Tibial artery (tissue), 4 donors: ENCODE data around the gene HNRNPA1.
A peak's percentile ranks its signal among the peaks of the same experiment; 100 is the strongest.
"Not testable (repeated sequence)": the region's sequence is repeated elsewhere in the genome, so short reads cannot be mapped to it uniquely, and the experiment has no call there.

Source experiments
- DNase-seq, 2 donors: peaks; one replicate each; pipeline ENCODE4 v3.0.0-alpha.2; 2019
- H3K27ac ChIP-seq, 2 donors: fragments of 200-600 bp; sonication (generic) in 1 of 2; 1 replicate in 1 of 2; 2 replicates in 1 of 2; pipeline ENCODE4 v1.5.1; 2018 to 2019; ENCODE audit warnings: mild to moderate bottlenecking in 1 of 2
- H3K27me3 ChIP-seq, 2 donors: fragments of 200-600 bp; sonication (generic) in 1 of 2; one replicate each; pipeline versions ENCODE4 v1.5.1 to v1.6.0; 2016 to 2019
- H3K36me3 ChIP-seq, 3 donors: fragments of 200-600 bp; sonication (generic) in 2 of 3; one replicate each; pipeline ENCODE4 v1.5.1; 2016 to 2019; ENCODE audit warnings: mild to moderate bottlenecking in 2 of 3
- H3K4me1 ChIP-seq, 4 donors: fragments of 200-600 bp; sonication (generic) in 2 of 4; 1 replicate in 3 of 4; 2 replicates in 1 of 4; pipeline ENCODE4 v1.5.1; 2016 to 2019
- H3K4me3 ChIP-seq, 2 donors: fragments of 200-600 bp; sonication (generic) in 1 of 2; 1 replicate in 1 of 2; 2 replicates in 1 of 2; pipeline ENCODE4 v1.5.1; 2018 to 2019; ENCODE audit warnings: mild to moderate bottlenecking in 2 of 2
- H3K9me3 ChIP-seq, 3 donors: fragments of 200-600 bp; sonication (generic) in 1 of 3; one replicate each; pipeline ENCODE4 v1.5.1; 2016 to 2019
- intact Hi-C: fragments of 100-400 bp; cut with DNase I; formaldehyde crosslinking; loops from one replicate; pipeline ENCODE4 v1.15.0; 2023; ENCODE audit warnings: low total_unique reads
- TF ChIP-seq, protein P1 (sequence below), 2 experiments: fragments of 200-600 bp in 1 of 2; fragments of 450-650 bp in 1 of 2; IDR thresholded peaks; one replicate each; pipeline ENCODE4 v1.5.1; 2017 to 2019; ENCODE audit warnings: antibody characterized with exemption in 2 of 2, mild to moderate bottlenecking in 1 of 2, moderate library complexity in 1 of 2

HNRNPA1 gene

GRCh38 chr12:54304187-54304810 is 23.8 kb downstream of the HNRNPA1 start:
- TF ChIP-seq, protein P1, sequence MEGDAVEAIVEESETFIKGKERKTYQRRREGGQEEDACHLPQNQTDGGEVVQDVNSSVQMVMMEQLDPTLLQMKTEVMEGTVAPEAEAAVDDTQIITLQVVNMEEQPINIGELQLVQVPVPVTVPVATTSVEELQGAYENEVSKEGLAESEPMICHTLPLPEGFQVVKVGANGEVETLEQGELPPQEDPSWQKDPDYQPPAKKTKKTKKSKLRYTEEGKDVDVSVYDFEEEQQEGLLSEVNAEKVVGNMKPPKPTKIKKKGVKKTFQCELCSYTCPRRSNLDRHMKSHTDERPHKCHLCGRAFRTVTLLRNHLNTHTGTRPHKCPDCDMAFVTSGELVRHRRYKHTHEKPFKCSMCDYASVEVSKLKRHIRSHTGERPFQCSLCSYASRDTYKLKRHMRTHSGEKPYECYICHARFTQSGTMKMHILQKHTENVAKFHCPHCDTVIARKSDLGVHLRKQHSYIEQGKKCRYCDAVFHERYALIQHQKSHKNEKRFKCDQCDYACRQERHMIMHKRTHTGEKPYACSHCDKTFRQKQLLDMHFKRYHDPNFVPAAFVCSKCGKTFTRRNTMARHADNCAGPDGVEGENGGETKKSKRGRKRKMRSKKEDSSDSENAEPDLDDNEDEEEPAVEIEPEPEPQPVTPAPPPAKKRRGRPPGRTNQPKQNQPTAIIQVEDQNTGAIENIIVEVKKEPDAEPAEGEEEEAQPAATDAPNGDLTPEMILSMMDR (IDR thresholded peaks at IDR 0.05), result no peak
- intact Hi-C loops, result no loop called here
- Histone ChIP-seq H3K36me3 (no peaks in the 10 kb centered on the region), H3K27me3 (peaks cover 0 to 16% of the 10 kb centered on the region in 2 donors), H3K4me3 (no peak overlapping the region), H3K4me1 (peaks cover 0 to 19% (median 14%) of the 10 kb centered on the region in 4 donors), H3K9me3 (no peaks in the 10 kb centered on the region), H3K27ac (no peak overlapping the region)
- peak; percentile 79 to 85 for DNase-seq

DNA sequence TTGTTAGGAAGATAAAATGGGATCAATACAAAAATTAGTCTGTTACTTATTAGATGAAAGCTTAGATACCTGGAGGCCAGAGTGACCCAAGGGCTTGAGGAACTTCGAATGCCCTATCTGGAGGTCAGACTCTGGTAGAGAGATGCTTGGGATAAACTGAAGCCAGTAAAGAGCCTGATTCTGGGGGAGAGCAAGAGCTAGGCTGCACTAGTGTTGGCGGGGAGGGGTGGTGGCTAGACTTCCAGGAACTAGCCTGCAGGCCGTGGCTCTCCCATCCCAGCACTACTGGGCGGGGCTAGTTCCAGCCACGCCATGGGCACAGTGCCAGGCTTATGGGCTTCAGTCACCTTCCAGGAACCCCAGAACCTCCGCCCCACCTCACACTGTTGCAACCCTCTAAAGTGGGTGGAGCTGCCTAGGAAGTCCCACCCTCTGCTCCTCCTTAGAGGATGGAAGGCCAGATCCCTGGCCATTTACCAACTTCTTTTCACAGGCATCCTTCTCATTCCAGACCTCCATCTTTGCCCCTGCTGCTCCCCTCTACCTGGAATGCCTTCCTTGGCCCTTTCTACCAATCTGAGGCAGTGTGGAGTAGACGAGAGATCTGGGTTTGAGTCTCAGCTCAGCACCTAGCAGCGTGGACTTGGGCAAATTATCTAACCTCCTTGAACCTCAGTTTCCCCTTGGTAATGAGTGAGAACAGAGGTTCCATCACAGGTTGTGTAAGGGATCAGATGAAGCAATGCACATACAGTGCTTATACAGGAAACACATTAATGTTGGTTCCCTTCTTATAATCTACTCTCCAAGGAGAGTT is 26.6 kb downstream of the HNRNPA1 start:
- no peak overlapping the region for H3K27ac ChIP-seq
- H3K4me1 ChIP-seq, result peaks cover 0 to 7% (median 5%) of the 10 kb centered on the region in 4 donors

GRCh38 chr12:54311051-54311450 is 30.5 kb downstream of the HNRNPA1 start:
- H3K4me3 ChIP-seq, result no peak overlapping the region
- H3K27ac ChIP-seq, result no peak overlapping the region
- intact Hi-C loops, result no loop called here
- no peak for DNase-seq
- H3K4me1 ChIP-seq, result no peaks in the 10 kb centered on the region
- no peaks in the 10 kb centered on the region for H3K9me3 ChIP-seq
- TF ChIP-seq, protein P1 (IDR thresholded peaks at IDR 0.05), result no peak
- no peaks in the 10 kb centered on the region for H3K36me3 ChIP-seq
- H3K27me3 ChIP-seq, result peaks cover 0 to 5% of the 10 kb centered on the region in 2 donors

More for the DNA sequence above, 26.6 kb downstream of the HNRNPA1 start:
- intact Hi-C loops, result no loop called here
- Histone ChIP-seq H3K9me3 (no peaks in the 10 kb centered on the region), H3K27me3 (peaks cover 0 to 14% of the 10 kb centered on the region in 2 donors), H3K4me3 (no peak overlapping the region), H3K36me3 (no peaks in the 10 kb centered on the region)
- DNase-seq, result peak in 1 of 2 donors; percentile 66
- TF ChIP-seq, protein P1 (IDR thresholded peaks at IDR 0.05), result no peak

- H3K27ac ChIP-seq, H3K36me3 ChIP-seq, DNase-seq, H3K27me3 ChIP-seq, H3K4me1 ChIP-seq, intact Hi-C loops, H3K9me3 ChIP-seq, H3K4me3 ChIP-seq: not testable (repeated sequence)
These were observed 31.8 kb downstream of the HNRNPA1 start for GRCh38 chr12:54312309-54312708.

DNA sequence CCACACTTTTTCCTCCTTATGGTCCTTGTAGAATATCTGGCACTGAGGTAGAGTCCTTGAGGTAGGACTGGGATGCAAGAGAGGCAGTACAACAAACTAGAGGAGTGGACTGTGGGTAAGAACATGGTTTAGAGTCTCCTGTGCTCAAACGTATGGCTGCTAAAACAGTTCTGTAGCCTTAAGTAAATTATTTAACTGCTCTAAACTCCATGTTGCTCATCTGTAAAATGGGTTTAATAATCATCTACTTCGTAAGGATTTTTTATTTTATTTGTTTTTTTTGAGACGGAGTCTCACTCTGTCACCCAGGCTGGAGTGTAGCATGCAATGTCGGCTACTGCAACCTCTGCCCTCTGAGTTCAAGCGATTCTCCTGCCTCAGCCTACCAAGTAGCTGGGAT is 40.8 kb downstream of the HNRNPA1 start:
- Histone ChIP-seq H3K36me3 (no peaks in the 10 kb centered on the region), H3K27me3 (no peaks in the 10 kb centered on the region), H3K9me3 (no peaks in the 10 kb centered on the region), H3K27ac (no peak overlapping the region), H3K4me1 (peaks cover 0 to 10% (median 7%) of the 10 kb centered on the region in 4 donors), H3K4me3 (no peak overlapping the region)
- intact Hi-C loops, result loop anchor here (5.0 kb wide), 1 partner anchor 34 kb away; no protein-coding TSS in a partner anchor
- DNase-seq, result no peak
- TF ChIP-seq, protein P1 (IDR thresholded peaks at IDR 0.05), result no peak
